ENCODE results near the gene CCDC197.

- TF ChIP-seq, protein P1, sequence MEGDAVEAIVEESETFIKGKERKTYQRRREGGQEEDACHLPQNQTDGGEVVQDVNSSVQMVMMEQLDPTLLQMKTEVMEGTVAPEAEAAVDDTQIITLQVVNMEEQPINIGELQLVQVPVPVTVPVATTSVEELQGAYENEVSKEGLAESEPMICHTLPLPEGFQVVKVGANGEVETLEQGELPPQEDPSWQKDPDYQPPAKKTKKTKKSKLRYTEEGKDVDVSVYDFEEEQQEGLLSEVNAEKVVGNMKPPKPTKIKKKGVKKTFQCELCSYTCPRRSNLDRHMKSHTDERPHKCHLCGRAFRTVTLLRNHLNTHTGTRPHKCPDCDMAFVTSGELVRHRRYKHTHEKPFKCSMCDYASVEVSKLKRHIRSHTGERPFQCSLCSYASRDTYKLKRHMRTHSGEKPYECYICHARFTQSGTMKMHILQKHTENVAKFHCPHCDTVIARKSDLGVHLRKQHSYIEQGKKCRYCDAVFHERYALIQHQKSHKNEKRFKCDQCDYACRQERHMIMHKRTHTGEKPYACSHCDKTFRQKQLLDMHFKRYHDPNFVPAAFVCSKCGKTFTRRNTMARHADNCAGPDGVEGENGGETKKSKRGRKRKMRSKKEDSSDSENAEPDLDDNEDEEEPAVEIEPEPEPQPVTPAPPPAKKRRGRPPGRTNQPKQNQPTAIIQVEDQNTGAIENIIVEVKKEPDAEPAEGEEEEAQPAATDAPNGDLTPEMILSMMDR (IDR thresholded peaks at IDR 0.05; ENCODE audit: low read length) = no peak
- TF ChIP-seq EZH2 (optimal IDR thresholded peaks at IDR 0.05; ENCODE audit: low read depth, low read length) (no peak), EZH2phosphoT487 (IDR thresholded peaks at IDR 0.05; ENCODE audit: low read length) (no peak)
Observed at GRCh38 chr14:94056579-94057308, 59.6 kb downstream of the CCDC197 start.
